Gastrocnemius medialis (tissue), 4 donors: ENCODE data around the gene PVALB. TPM values are rescaled to one million over a fixed set of nuclear protein-coding genes. Genes with fewer than 3 reads are reported as not detected.

Source experiments
- ATAC-seq, 2 donors: fragments of 150-250 bp; one replicate each; pipeline ENCODE4 v1.9.1; 2016
- DNase-seq, 2 donors: peaks; one replicate each; pipeline ENCODE4 v3.0.0-alpha.2; 2019
- H3K27ac ChIP-seq, 4 donors: fragments of 200-600 bp; sonication (generic); 1 replicate in 1 of 4; 2 replicates in 3 of 4; pipeline ENCODE4 v1.5.1; 2016 to 2018; ENCODE audit warnings: mild to moderate bottlenecking in 2 of 4, moderate library complexity in 1 of 4
- H3K27me3 ChIP-seq, 3 donors: fragments of 200-600 bp; sonication (generic) in 2 of 3; 1 replicate in 1 of 3; 2 replicates in 2 of 3; pipeline versions ENCODE4 v1.5.1 to v1.6.0; 2016 to 2019; ENCODE audit warnings: mild to moderate bottlenecking in 1 of 3, moderate library complexity in 1 of 3
- H3K36me3 ChIP-seq, 2 donors: fragments of 200-600 bp; sonication (generic) in 1 of 2; one replicate each; pipeline ENCODE4 v1.5.1; 2017 to 2018
- H3K4me1 ChIP-seq, 2 donors: fragments of 200-600 bp; sonication (generic) in 1 of 2; one replicate each; pipeline ENCODE4 v1.5.1; 2016 to 2017; ENCODE audit warnings: mild to moderate bottlenecking in 2 of 2
- H3K4me3 ChIP-seq, 4 donors: fragments of 200-600 bp; sonication (generic) in 3 of 4; 1 replicate in 1 of 4; 2 replicates in 3 of 4; pipeline ENCODE4 v1.5.1; 2016 to 2019; ENCODE audit warnings: mild to moderate bottlenecking in 2 of 4
- H3K9me3 ChIP-seq, 3 donors: fragments of 200-600 bp; sonication (generic) in 2 of 3; 1 replicate in 1 of 3; 2 replicates in 2 of 3; pipeline ENCODE4 v1.5.1; 2016 to 2019
- POLR2A ChIP-seq, 2 donors: fragments of 450-650 bp; IDR thresholded peaks; one replicate each; pipeline ENCODE4 v1.6.1; 2017; ENCODE audit warnings: antibody characterized with exemption in 2 of 2, mild to moderate bottlenecking in 2 of 2, moderate library complexity in 2 of 2
- in situ Hi-C, 4 donors: fragments of 200-750 bp; cut with MboI; loops; one replicate each; pipeline versions ENCODE4 v1.15.0 to v1.8.0; 2017; ENCODE audit warnings: low sequenced_read_pairs in 4 of 4
- intact Hi-C: fragments of 100-400 bp; cut with DNase I; formaldehyde crosslinking; loops from one replicate; pipeline ENCODE4 v1.15.1; 2023; ENCODE audit warnings: low total_unique reads
- total RNA-seq, 4 donors: library from RNA; depleted of rRNA; stranded (reverse); fragments of >200 nt; gene quantifications; one replicate each; pipeline versions ENCODE4 v1.1.0 to v1.2.3, GENCODE V29; 2016
- TF ChIP-seq, protein P1 (sequence below), 5 experiments: fragments of 450-650 bp in 3 of 5; fragments of 200-600 bp in 2 of 5; sonication (generic) in 2 of 5; IDR thresholded peaks in 4 of 5; conservative IDR thresholded peaks in 1 of 5; 1 replicate in 4 of 5; 2 replicates in 1 of 5; pipeline ENCODE4 v1.5.1; 2016 to 2019; ENCODE audit warnings: antibody characterized with exemption in 5 of 5, mild to moderate bottlenecking in 3 of 5, moderate library complexity in 3 of 5

The PVALB gene
- total RNA-seq, 4 donors from 2014 or later: 1.2 to 4.1 TPM; not detected in 2

DNA sequence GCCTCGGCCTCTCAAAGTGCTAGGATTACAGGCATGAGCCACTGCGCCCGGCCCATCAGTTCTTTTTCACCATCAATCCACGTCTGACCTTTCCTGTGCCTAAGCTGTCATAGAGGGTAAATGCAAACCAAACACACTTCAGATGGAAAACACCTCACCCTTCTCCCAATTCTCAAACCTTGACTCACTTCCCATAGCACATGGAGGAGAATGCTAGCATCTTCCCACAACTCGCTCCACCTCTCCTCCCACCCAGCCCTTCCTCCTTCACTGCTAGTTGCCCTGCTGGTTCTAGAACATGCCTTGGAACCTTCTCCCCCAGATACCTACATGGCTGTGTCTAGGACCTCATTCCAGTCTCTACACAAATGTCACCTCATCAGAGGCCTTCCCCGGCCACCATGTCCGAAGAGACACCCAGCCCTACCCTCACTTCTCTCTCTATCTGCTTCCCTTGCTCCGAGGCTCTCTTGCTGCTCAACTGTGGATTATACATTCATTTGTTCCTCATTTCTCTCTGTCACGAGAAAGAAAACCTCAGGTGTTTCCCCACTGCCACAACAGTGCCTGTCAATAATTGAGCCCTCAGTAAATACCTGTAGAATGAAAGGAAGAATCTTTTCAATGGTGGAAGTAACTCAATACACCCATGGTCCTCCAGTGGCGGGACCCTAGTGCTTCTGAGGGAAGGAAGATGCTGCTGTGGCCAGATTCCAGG, 22.7 kb upstream of the PVALB start:
- ATAC-seq (no peak), DNase-seq (no peak)
- Histone ChIP-seq H3K27me3 (peaks cover 0 to 8% (median 2%) of the 10 kb centered on the region in 3 donors), H3K4me1 (no peaks in the 10 kb centered on the region), H3K36me3 (no peaks in the 10 kb centered on the region), H3K9me3 (no peaks in the 10 kb centered on the region), H3K4me3 (no peak overlapping the region), H3K27ac (no peak overlapping the region)
- intact Hi-C loops (no loop called here), in situ Hi-C loops (no loop called here)
- TF ChIP-seq POLR2A (IDR thresholded peaks at IDR 0.05): no peak
- TF ChIP-seq, protein P1, sequence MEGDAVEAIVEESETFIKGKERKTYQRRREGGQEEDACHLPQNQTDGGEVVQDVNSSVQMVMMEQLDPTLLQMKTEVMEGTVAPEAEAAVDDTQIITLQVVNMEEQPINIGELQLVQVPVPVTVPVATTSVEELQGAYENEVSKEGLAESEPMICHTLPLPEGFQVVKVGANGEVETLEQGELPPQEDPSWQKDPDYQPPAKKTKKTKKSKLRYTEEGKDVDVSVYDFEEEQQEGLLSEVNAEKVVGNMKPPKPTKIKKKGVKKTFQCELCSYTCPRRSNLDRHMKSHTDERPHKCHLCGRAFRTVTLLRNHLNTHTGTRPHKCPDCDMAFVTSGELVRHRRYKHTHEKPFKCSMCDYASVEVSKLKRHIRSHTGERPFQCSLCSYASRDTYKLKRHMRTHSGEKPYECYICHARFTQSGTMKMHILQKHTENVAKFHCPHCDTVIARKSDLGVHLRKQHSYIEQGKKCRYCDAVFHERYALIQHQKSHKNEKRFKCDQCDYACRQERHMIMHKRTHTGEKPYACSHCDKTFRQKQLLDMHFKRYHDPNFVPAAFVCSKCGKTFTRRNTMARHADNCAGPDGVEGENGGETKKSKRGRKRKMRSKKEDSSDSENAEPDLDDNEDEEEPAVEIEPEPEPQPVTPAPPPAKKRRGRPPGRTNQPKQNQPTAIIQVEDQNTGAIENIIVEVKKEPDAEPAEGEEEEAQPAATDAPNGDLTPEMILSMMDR (IDR thresholded peaks at IDR 0.05 in 4 of 5, conservative IDR thresholded peaks at IDR 0.05 in 1 of 5): no peak

DNA sequence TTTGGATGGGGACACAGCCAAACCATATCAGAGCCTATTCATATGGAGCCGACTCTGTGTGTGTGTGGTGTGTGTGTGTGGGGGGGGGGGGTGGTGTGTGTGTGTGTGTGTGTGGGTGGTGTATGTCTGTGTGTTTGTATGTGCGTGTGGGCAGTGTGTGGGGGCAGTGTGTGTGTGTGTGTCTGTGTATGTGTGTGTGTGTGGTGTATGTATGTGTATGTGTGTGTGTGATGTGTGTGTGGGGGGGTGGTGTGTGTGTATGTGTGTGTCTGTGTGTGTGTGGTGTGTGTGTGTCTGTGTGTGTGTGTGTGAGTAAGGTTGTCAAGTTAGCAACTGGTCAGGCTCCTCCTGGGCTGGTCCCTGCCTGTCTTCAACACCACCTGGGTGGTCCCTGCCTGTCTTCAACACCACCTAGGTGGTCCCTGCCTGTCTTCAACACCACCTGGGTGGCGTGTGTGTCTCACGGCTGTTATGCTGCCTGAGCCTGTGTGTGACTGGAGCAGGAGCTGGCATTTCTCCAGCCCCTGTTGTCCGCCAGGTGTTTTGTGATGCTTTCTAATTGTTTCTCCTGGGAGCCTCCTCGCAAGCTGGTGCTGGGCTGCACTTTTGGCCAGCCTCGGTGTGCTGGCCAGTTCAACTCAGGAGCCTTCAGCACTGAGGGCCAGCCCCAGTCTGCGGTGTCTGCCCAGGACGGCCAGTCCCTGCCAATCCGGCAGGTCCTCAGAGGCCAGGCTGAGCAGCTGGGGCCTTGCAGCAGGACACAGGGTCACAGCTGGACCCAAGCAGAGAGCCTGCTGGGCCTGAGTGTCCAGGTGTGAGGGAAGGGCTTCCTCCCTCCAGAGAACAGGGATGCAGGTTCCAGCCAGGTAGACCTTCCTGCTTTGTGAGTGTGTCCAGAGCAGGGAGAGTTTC, 21.5 kb upstream of the PVALB start:
- H3K9me3 ChIP-seq: no peaks in the 10 kb centered on the region
- no peak for ATAC-seq
- H3K27ac ChIP-seq: no peak overlapping the region
- TF ChIP-seq POLR2A (IDR thresholded peaks at IDR 0.05): no peak
- TF ChIP-seq, protein P1 (IDR thresholded peaks at IDR 0.05 in 4 of 5, conservative IDR thresholded peaks at IDR 0.05 in 1 of 5): no peak
- DNase-seq: no peak
- no peaks in the 10 kb centered on the region for H3K4me1 ChIP-seq
- in situ Hi-C loops: no loop called here
- H3K27me3 ChIP-seq: peaks cover 0 to 8% (median 0%) of the 10 kb centered on the region in 3 donors
- H3K36me3 ChIP-seq: no peaks in the 10 kb centered on the region
- intact Hi-C loops: no loop called here
- H3K4me3 ChIP-seq: no peak overlapping the region

DNA sequence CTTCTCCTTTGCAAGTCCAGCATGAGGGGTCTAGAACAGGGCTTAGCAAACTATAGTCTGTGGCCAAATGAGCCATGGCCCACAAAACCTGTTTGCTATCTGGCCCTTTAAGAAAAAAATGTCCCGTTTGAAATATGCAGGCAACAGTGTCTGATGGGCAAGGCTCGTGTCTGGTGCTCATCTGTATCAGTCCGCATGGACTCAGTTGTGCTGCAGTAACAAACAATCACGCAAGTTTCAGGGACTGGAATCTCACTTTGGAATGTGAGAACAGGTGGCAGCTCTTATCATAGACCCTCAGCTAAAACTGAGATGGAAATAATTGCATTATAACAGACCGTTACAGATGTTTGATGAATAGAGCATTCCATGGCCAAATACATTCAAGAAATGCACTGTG, 19.1 kb upstream of the PVALB start:
- Histone ChIP-seq H3K36me3 (no peaks in the 10 kb centered on the region), H3K9me3 (no peaks in the 10 kb centered on the region), H3K4me3 (no peak overlapping the region), H3K4me1 (no peaks in the 10 kb centered on the region), H3K27me3 (peaks cover 0 to 8% (median 0%) of the 10 kb centered on the region in 3 donors), H3K27ac (no peak overlapping the region)
- in situ Hi-C loops: no loop called here
- no peak for ATAC-seq
- TF ChIP-seq, protein P1 (IDR thresholded peaks at IDR 0.05 in 4 of 5, conservative IDR thresholded peaks at IDR 0.05 in 1 of 5): no peak
- intact Hi-C loops: no loop called here
- no peak for DNase-seq

DNA sequence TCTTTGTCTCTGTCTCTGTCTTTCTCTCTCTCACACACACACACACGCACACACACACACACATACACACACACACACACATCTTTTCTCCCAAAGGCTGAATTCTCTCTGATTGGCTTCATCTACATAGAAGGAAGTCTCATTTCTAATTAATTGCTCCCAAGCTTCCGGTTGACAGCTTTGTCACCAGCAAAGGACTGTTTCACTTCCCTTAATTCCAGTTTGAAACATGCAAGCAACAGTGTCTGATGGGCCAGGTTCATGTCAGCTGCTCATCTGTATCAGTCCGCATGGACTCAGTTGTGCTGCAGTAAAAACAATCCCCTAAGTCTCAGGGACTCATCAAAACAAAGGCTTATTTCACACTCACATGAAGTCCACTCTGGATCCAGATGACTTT, 16.2 kb upstream of the PVALB start:
- no peaks in the 10 kb centered on the region for H3K9me3 ChIP-seq
- TF ChIP-seq, protein P1 (IDR thresholded peaks at IDR 0.05 in 4 of 5, conservative IDR thresholded peaks at IDR 0.05 in 1 of 5): no peak
- no peak for TF ChIP-seq POLR2A (IDR thresholded peaks at IDR 0.05)
- H3K4me1 ChIP-seq: no peaks in the 10 kb centered on the region
- no peaks in the 10 kb centered on the region for H3K36me3 ChIP-seq
- in situ Hi-C loops (no loop called here), intact Hi-C loops (no loop called here)
- H3K27me3 ChIP-seq: peaks cover 0 to 8% (median 0%) of the 10 kb centered on the region in 3 donors
- H3K4me3 ChIP-seq: no peak overlapping the region
- no peak for DNase-seq
- no peak for ATAC-seq
- H3K27ac ChIP-seq: no peak overlapping the region
